Esophagus muscularis mucosa (tissue), 4 donors: Measurements from ENCODE around the gene MAGEA6. TPM values are rescaled to one million over a fixed set of nuclear protein-coding genes. Genes with fewer than 3 reads are reported as not detected.
"Not testable (repeated sequence)": the region's sequence is repeated elsewhere in the genome, so short reads cannot be mapped to it uniquely, and the experiment has no call there.

Experiments used
- DNase-seq: peaks from one replicate; pipeline ENCODE4 v3.0.0-alpha.2; 2017; ENCODE audit errors: extremely low spot score
- H3K27ac ChIP-seq, 4 donors: fragments of 200-600 bp; sonication (generic); replicated peaks in 1 of 4; 1 replicate in 3 of 4; 2 replicates in 1 of 4; pipeline ENCODE4 v1.5.1; 2016 to 2019; ENCODE audit warnings: mild to moderate bottlenecking in 1 of 4
- H3K27me3 ChIP-seq, 4 donors: fragments of 200-600 bp; sonication (generic); one replicate each; pipeline versions ENCODE4 v1.5.1 to v1.6.0; 2016 to 2019
- H3K36me3 ChIP-seq, 4 donors: fragments of 200-600 bp; sonication (generic); one replicate each; pipeline ENCODE4 v1.5.1; 2016 to 2019
- H3K4me1 ChIP-seq, 4 donors: fragments of 200-600 bp; sonication (generic); one replicate each; pipeline ENCODE4 v1.5.1; 2016 to 2019
- H3K4me3 ChIP-seq, 4 donors: fragments of 200-600 bp; sonication (generic); 1 replicate in 2 of 4; 2 replicates in 2 of 4; pipeline ENCODE4 v1.5.1; 2016 to 2019; ENCODE audit warnings: mild to moderate bottlenecking in 4 of 4, moderate library complexity in 1 of 4
- H3K9me3 ChIP-seq, 4 donors: fragments of 200-600 bp; sonication (generic); 1 replicate in 3 of 4; 2 replicates in 1 of 4; pipeline ENCODE4 v1.5.1; 2016 to 2019
- CTCF ChIP-seq, 3 experiments: fragments of 200-600 bp in 2 of 3; fragments of 450-650 bp in 1 of 3; sonication (generic) in 2 of 3; IDR thresholded peaks; one replicate each; pipeline ENCODE4 v1.5.1; 2017 to 2019; ENCODE audit warnings: antibody characterized with exemption in 3 of 3, mild to moderate bottlenecking in 2 of 3, moderate library complexity in 1 of 3
- EP300 ChIP-seq: sonication (generic); formaldehyde crosslinking; IDR thresholded peaks from one replicate; pipeline ENCODE4 v1.6.1; 2017; ENCODE audit warnings: antibody characterized with exemption
- POLR2A ChIP-seq: fragments of 450-650 bp; IDR thresholded peaks from one replicate; pipeline ENCODE4 v1.6.1; 2017; ENCODE audit warnings: antibody characterized with exemption, moderate library complexity, mild to moderate bottlenecking, low read depth
- POLR2AphosphoS5 ChIP-seq, 2 donors: sonication (generic); formaldehyde crosslinking; IDR thresholded peaks; one replicate each; pipeline ENCODE4 v1.6.1; 2017; ENCODE audit warnings: antibody characterized with exemption in 2 of 2
- whole genome bisulfite sequencing: methylation state at CpG from one replicate; pipeline ENCODE4 v1.1.5; 2018; 5-methylcytosine and 5-hydroxymethylcytosine counted together
- intact Hi-C: fragments of 100-400 bp; cut with DNase I; formaldehyde crosslinking; loops from one replicate; pipeline ENCODE4 v1.15.1; 2023
- total RNA-seq, 4 donors: library from RNA; depleted of rRNA; stranded (reverse); fragments of >200 nt; gene quantifications; one replicate each; pipeline versions ENCODE4 v1.1.0 to v1.2.1, GENCODE V29; 2016

MAGEA6 gene
- total RNA-seq, 4 donors from 2014 or later = not detected

- WGBS = no CpG with 5 or more reads among the region's 5 CpGs
- H3K9me3 ChIP-seq, H3K36me3 ChIP-seq, H3K27me3 ChIP-seq, H3K4me3 ChIP-seq, H3K27ac ChIP-seq, H3K4me1 ChIP-seq, intact Hi-C loops, DNase-seq: not testable (repeated sequence)
Observed at GRCh38 chrX:152754871-152755270, 14.6 kb downstream of the MAGEA6 start.

GRCh38 chrX:152753686-152754650 is 15.5 kb downstream of the MAGEA6 start, which contains the start of gene MAGEA2:
TSS of gene MAGEA2 (minus strand) at chrX:152753842. CDS start at chrX:152751363, 2,479 bp downstream.
- no CpG with 5 or more reads among the region's 35 CpGs for WGBS

GRCh38 chrX:152738560-152738959 is 30.9 kb downstream of the MAGEA6 start:
- WGBS = 77% methylated on average over 5 of the region's 5 CpGs
- intact Hi-C loops = no loop called here
- Histone ChIP-seq H3K36me3 (no peaks in the 10 kb centered on the region), H3K4me1 (no peaks in the 10 kb centered on the region), H3K27me3 (no peaks in the 10 kb centered on the region), H3K9me3 (no peaks in the 10 kb centered on the region), H3K4me3 (no peak overlapping the region), H3K27ac (no peak overlapping the region)
- no peak for TF ChIP-seq CTCF (IDR thresholded peaks at IDR 0.05)
- no peak for TF ChIP-seq POLR2A
- no peak for TF ChIP-seq EP300
- TF ChIP-seq POLR2AphosphoS5 (IDR thresholded peaks at IDR 0.05) = no peak
- no peak for DNase-seq

More at GRCh38 chrX:152753686-152754650, 15.5 kb downstream of the MAGEA6 start, which contains the start of gene MAGEA2:
- intact Hi-C loops, H3K36me3 ChIP-seq, H3K4me1 ChIP-seq, H3K4me3 ChIP-seq, H3K27me3 ChIP-seq, DNase-seq, H3K27ac ChIP-seq, H3K9me3 ChIP-seq: not testable (repeated sequence)

- H3K4me1 ChIP-seq, H3K27ac ChIP-seq, intact Hi-C loops, H3K27me3 ChIP-seq, H3K36me3 ChIP-seq, H3K4me3 ChIP-seq, DNase-seq, H3K9me3 ChIP-seq: not testable (repeated sequence)
- 87% methylated on average over 12 of the region's 12 CpGs for WGBS
Observed at GRCh38 chrX:152736528-152736927, 33.0 kb downstream of the MAGEA6 start.

- TF ChIP-seq POLR2AphosphoS5 (IDR thresholded peaks at IDR 0.05) = no peak
- no peak for TF ChIP-seq CTCF (IDR thresholded peaks at IDR 0.05)
- TF ChIP-seq POLR2A = no peak
- TF ChIP-seq EP300 = no peak
- 90% methylated on average over 10 of the region's 12 CpGs for WGBS
- Histone ChIP-seq H3K36me3 (no peaks in the 10 kb centered on the region), H3K27me3 (no peaks in the 10 kb centered on the region), H3K9me3 (no peaks in the 10 kb centered on the region), H3K27ac (no peak overlapping the region), H3K4me1 (no peaks in the 10 kb centered on the region), H3K4me3 (no peak overlapping the region)
- intact Hi-C loops = no loop called here
- no peak for DNase-seq
Observed at GRCh38 chrX:152735860-152736511, 33.5 kb downstream of the MAGEA6 start.

- H3K27ac ChIP-seq = no peak overlapping the region
- 90% methylated on average over 2 of the region's 2 CpGs for WGBS
- intact Hi-C loops = no loop called here
- TF ChIP-seq POLR2AphosphoS5 (IDR thresholded peaks at IDR 0.05) (no peak), POLR2A (no peak), CTCF (IDR thresholded peaks at IDR 0.05) (no peak), EP300 (no peak)
- DNase-seq = no peak
- no peaks in the 10 kb centered on the region for H3K27me3 ChIP-seq
- H3K9me3 ChIP-seq = no peaks in the 10 kb centered on the region
- no peaks in the 10 kb centered on the region for H3K4me1 ChIP-seq
- H3K36me3 ChIP-seq = no peaks in the 10 kb centered on the region
- no peak overlapping the region for H3K4me3 ChIP-seq
Observed at GRCh38 chrX:152735101-152735500, 34.4 kb downstream of the MAGEA6 start.

GRCh38 chrX:152734143-152734858 is 35.2 kb downstream of the MAGEA6 start:
- intact Hi-C loops, DNase-seq, H3K36me3 ChIP-seq, H3K4me3 ChIP-seq, H3K4me1 ChIP-seq, H3K27ac ChIP-seq, H3K27me3 ChIP-seq, H3K9me3 ChIP-seq: not testable (repeated sequence)
- WGBS = 86% methylated on average over 8 of the region's 22 CpGs
